Uterus (tissue), 4 donors: ENCODE results near the gene MACO1. TPM values are rescaled to one million over a fixed set of nuclear protein-coding genes. Genes with fewer than 3 reads are reported as not detected.

Experiments
- DNase-seq, 2 donors: peaks; one replicate each; pipeline ENCODE4 v3.0.0-alpha.2; 2019 to 2020
- H3K27ac ChIP-seq, 2 donors: fragments of 200-600 bp; sonication (generic); 1 replicate in 1 of 2; 2 replicates in 1 of 2; pipeline ENCODE4 v1.5.1; 2016 to 2018
- H3K27me3 ChIP-seq, 2 donors: fragments of 200-600 bp; sonication (generic); one replicate each; pipeline ENCODE4 v1.5.1; 2018 to 2019; ENCODE audit warnings: control low read depth in 1 of 2
- H3K36me3 ChIP-seq, 2 donors: fragments of 200-600 bp; sonication (generic); one replicate each; pipeline ENCODE4 v1.5.1; 2019; ENCODE audit warnings: control low read depth in 1 of 2
- H3K4me1 ChIP-seq, 2 donors: fragments of 200-600 bp; sonication (generic); one replicate each; pipeline ENCODE4 v1.5.1; 2018 to 2019; ENCODE audit warnings: control low read depth in 1 of 2
- H3K4me3 ChIP-seq, 2 donors: fragments of 200-600 bp; sonication (generic); 1 replicate in 1 of 2; 2 replicates in 1 of 2; pipeline ENCODE4 v1.5.1; 2018 to 2019; ENCODE audit warnings: mild to moderate bottlenecking in 1 of 2
- H3K9me3 ChIP-seq, 2 donors: fragments of 200-600 bp; sonication (generic); one replicate each; pipeline ENCODE4 v1.5.1; 2019; ENCODE audit warnings: control low read depth in 1 of 2
- POLR2A ChIP-seq, 2 donors: fragments of 450-650 bp; IDR thresholded peaks; one replicate each; pipeline ENCODE4 v1.6.1; 2016; ENCODE audit warnings: antibody characterized with exemption in 2 of 2, mild to moderate bottlenecking in 1 of 2, moderate library complexity in 1 of 2
- intact Hi-C: fragments of 100-400 bp; cut with DNase I; formaldehyde crosslinking; loops from one replicate; pipeline ENCODE4 v1.15.1; 2023; ENCODE audit warnings: low total_unique reads
- total RNA-seq, 4 donors: library from RNA; depleted of rRNA in 3 of 4; stranded (reverse); fragments of >200 nt in 3 of 4; gene quantifications; one replicate each; pipeline versions ENCODE4 v1.1.0 to v1.2.4, GENCODE V29; 2014 to 2023
- TF ChIP-seq, protein P1 (sequence below), 4 experiments: fragments of 200-600 bp in 2 of 4; fragments of 450-650 bp in 2 of 4; sonication (generic) in 2 of 4; IDR thresholded peaks; one replicate each; pipeline ENCODE4 v1.5.1; 2016 to 2019; ENCODE audit warnings: antibody characterized with exemption in 4 of 4, mild to moderate bottlenecking in 2 of 4, moderate library complexity in 1 of 4
- donor health status: DM: yes; HTN: yes; CAD: no.

The MACO1 gene
- total RNA-seq, 4 donors from 2014 or later, result 15.4 to 26.8 (median 20.2) TPM

DNA sequence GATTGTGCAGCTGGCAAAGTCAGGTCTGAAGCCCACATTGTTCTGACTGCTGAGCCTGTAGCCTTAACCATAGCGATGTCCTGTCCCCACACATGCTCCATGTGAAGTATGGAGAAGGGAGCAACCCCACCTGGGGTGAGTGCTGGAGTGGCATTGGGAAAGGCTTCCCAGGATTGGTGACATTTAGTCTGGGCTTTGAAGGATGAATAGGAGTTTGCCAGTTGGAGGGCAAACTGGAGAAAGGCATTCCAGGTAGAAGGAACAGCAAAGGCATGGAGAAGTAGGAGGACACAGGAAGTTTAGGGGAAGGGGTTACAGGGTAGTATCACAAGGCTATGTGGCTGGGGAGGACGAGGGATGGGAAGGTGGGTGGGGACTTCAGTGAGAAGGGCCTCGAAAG lies 105.4 kb downstream of the MACO1 start:
- Histone ChIP-seq H3K27me3 (no peaks in the 10 kb centered on the region), H3K4me3 (no peak overlapping the region), H3K27ac (no peak overlapping the region), H3K9me3 (no peaks in the 10 kb centered on the region), H3K36me3 (no peaks in the 10 kb centered on the region), H3K4me1 (no peaks in the 10 kb centered on the region)
- TF ChIP-seq, protein P1, sequence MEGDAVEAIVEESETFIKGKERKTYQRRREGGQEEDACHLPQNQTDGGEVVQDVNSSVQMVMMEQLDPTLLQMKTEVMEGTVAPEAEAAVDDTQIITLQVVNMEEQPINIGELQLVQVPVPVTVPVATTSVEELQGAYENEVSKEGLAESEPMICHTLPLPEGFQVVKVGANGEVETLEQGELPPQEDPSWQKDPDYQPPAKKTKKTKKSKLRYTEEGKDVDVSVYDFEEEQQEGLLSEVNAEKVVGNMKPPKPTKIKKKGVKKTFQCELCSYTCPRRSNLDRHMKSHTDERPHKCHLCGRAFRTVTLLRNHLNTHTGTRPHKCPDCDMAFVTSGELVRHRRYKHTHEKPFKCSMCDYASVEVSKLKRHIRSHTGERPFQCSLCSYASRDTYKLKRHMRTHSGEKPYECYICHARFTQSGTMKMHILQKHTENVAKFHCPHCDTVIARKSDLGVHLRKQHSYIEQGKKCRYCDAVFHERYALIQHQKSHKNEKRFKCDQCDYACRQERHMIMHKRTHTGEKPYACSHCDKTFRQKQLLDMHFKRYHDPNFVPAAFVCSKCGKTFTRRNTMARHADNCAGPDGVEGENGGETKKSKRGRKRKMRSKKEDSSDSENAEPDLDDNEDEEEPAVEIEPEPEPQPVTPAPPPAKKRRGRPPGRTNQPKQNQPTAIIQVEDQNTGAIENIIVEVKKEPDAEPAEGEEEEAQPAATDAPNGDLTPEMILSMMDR (IDR thresholded peaks at IDR 0.05), result no peak
- no peak for TF ChIP-seq POLR2A (IDR thresholded peaks at IDR 0.05)
- DNase-seq, result no peak
- intact Hi-C loops, result no loop called here

DNA sequence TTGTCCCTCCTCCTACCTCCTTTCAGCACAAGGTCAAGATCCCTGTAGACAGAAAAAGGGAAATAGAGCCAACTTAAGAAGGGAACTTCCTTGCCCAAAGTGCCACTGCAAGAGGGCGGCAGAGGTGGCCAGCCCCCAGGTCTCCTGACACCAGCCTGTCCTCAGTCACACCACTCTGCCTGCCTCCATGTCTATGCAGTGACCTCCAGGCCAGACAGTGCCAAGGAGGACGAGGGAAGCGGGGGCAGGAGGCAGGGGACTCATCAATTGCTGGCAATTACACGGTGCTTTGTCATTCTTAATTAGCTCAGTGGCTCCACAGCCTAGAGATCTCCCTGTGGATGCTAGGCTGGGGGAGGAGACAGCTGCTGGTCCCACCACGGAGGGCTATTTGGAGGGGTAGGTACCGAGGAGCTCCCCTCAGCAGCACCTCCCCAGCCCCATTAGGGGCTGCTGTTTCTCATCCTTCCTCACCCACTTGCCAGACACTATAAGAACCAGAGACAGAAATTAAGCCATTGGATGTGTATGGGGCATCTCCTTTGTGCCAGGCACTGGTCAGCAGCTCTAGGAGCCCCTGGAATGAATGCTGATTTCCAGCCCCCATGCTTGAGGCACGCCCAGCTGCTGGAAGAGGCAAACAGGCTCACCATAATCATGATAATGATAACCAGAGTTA lies 106.6 kb downstream of the MACO1 start:
- Histone ChIP-seq H3K9me3 (no peaks in the 10 kb centered on the region), H3K27me3 (no peaks in the 10 kb centered on the region), H3K4me3 (no peak overlapping the region), H3K27ac (no peak overlapping the region), H3K36me3 (no peaks in the 10 kb centered on the region), H3K4me1 (no peaks in the 10 kb centered on the region)
- TF ChIP-seq POLR2A (IDR thresholded peaks at IDR 0.05), result no peak
- TF ChIP-seq, protein P1 (IDR thresholded peaks at IDR 0.05), result no peak
- intact Hi-C loops, result no loop called here
- no peak for DNase-seq

DNA sequence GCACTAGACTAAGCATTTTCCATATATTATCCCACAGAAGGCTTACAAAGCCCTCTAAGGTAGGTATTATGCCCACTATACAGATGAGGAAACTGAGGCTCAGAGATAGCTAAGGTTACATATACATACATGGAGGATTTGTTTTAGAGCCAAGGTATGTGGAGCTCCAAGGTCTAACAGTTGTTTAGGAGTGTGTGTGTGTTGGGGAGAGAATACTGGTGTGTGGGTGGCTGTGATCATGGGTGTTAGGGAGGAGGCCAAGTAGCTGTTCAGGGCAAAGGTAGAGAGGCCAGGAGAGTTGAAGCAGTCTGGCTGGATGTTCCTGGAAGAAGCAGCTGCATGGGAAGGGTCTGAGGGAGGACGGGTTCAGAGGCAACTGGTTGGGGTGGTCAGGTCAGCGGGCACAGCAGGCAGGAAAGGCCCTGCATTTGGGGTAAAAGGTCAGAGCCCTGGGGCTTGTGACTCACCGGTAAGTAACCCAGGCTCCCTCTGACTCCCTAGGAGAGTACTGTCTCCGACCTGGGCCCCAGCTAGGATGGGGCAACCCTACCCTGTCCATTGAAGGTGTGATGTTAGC lies 107.6 kb downstream of the MACO1 start:
- H3K27me3 ChIP-seq, result no peaks in the 10 kb centered on the region
- no peak overlapping the region for H3K4me3 ChIP-seq
- intact Hi-C loops, result no loop called here
- H3K36me3 ChIP-seq, result no peaks in the 10 kb centered on the region
- TF ChIP-seq, protein P1 (IDR thresholded peaks at IDR 0.05), result no peak
- no peak for TF ChIP-seq POLR2A (IDR thresholded peaks at IDR 0.05)
- no peak overlapping the region for H3K27ac ChIP-seq
- DNase-seq, result no peak
- H3K9me3 ChIP-seq, result no peaks in the 10 kb centered on the region
- no peaks in the 10 kb centered on the region for H3K4me1 ChIP-seq

DNA sequence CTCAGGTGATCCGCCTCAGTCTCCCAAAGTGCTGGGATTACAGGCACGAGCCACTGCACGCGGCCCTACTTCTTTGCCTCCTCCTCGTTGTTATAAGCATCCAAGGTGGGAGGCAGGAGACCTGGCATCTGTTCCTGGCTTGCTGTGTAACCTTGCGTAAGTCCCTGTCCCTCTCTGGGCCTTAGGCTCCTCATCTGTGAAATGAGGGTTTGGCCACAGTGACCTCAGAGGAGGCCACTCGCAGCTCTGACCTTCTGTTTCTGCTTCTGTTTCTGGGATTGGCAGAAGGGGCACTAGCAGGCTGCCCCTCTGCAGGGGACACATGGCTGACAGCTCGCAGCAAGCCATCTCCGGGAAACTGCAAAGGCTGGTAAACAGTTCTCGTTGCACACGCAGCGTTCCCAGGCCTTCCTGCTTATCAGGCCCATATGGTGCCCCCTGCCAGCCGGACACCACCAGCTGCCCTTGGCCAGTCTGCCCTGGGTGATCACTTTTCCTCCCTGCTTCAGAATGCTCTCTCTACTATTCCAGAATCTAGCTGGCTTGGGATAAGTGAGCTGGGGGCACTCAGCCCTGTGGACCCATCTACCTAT lies 110.1 kb downstream of the MACO1 start:
- no peaks in the 10 kb centered on the region for H3K9me3 ChIP-seq
- intact Hi-C loops, result no loop called here
- H3K4me1 ChIP-seq, result peaks cover 0 to 5% of the 10 kb centered on the region in 2 donors
- TF ChIP-seq, protein P1 (IDR thresholded peaks at IDR 0.05), result no peak
- no peak for TF ChIP-seq POLR2A (IDR thresholded peaks at IDR 0.05)
- no peak overlapping the region for H3K4me3 ChIP-seq
- H3K27me3 ChIP-seq, result no peaks in the 10 kb centered on the region
- no peak overlapping the region for H3K27ac ChIP-seq
- no peaks in the 10 kb centered on the region for H3K36me3 ChIP-seq
- no peak for DNase-seq

DNA sequence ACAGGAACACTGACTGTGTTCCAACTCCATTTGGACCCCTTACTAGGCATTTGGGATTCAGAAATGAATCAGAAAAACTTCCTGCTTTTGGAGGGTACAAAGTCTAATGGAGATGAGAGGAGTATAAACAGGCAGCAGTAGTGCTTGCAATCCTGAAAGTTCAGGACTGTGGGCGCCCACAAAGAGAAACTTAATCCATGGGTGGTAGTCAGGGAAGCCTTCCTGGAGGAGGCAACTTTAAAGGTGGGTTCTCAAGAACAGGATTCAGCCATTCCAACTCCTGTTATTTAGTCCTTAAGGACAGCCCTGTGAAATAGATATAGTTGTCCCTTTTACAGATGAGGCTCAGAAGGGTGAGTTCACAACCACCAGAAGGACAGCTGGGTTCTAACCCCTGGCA lies 110.7 kb downstream of the MACO1 start:
- Histone ChIP-seq H3K4me1 (peaks cover 0 to 6% of the 10 kb centered on the region in 2 donors), H3K36me3 (no peaks in the 10 kb centered on the region), H3K9me3 (no peaks in the 10 kb centered on the region), H3K4me3 (no peak overlapping the region), H3K27ac (no peak overlapping the region), H3K27me3 (no peaks in the 10 kb centered on the region)
- TF ChIP-seq POLR2A (IDR thresholded peaks at IDR 0.05), result no peak
- TF ChIP-seq, protein P1 (IDR thresholded peaks at IDR 0.05), result no peak
- DNase-seq, result no peak
- intact Hi-C loops, result no loop called here
